GM12878 (cell line): Measurements from ENCODE around the gene TOE1. TPM values are rescaled to one million over a fixed set of nuclear protein-coding genes. Genes with fewer than 3 reads are reported as not detected.

Experiments
- ATAC-seq: fragments of 200-7000 bp; cut with Tn5 transposase; 3 replicates; pipeline ENCODE4 v1.9.1; 2020; ENCODE audit warnings: mild to moderate bottlenecking, moderate library complexity
- BruUV-seq: library from RNA; stranded (reverse); fragments of 400-500 nt; replicated peaks from 2 replicates; lab custom pipeline; 2021; lab: Mats Ljungman, UMichigan
- CTCF ChIA-PET: fragments of 300-600 bp; sonication (Branson Sonifier 250); formaldehyde crosslinking; extraction: SDS; loops from one replicate; lab custom pipeline; 2021; ENCODE audit warnings: inconsistent platforms; lab: Yijun Ruan, JAX
- POLR2A ChIA-PET: fragments of 350-600 bp; formaldehyde crosslinking; extraction: SDS; loops from one replicate; lab custom pipeline; 2021; ENCODE audit warnings: inconsistent platforms; lab: Charles Lee
- RAD21 ChIA-PET: fragments of 300-600 bp; sonication (Branson Sonifier 250); formaldehyde crosslinking; loops from one replicate; lab custom pipeline; 2023; ENCODE audit warnings: antibody characterized with exemption; ENCODE audit not compliant: unreplicated experiment; lab: Charles Lee
- SMC1A ChIA-PET: fragments of 300-600 bp; sonication (Branson Sonifier 250); formaldehyde crosslinking; loops from one replicate; lab custom pipeline; 2023; ENCODE audit not compliant: unreplicated experiment, uncharacterized antibody; lab: Charles Lee
- DNase-seq: peaks from one replicate; pipeline ENCODE4 v3.0.0-alpha.2; 2011; ENCODE audit warnings: low read depth, low spot score
- FAIRE-seq: peaks from 3 replicates; lab custom pipeline; 2011; peaks lifted over from hg19 to GRCh38; lab: Jason Lieb, UNC
- H2AFZ ChIP-seq: 2 replicates; pipeline ENCODE4 v1.6.0; 2011; ENCODE audit warnings: low read depth, low read length, control low read depth; ENCODE audit not compliant: control insufficient read depth
- H3K27ac ChIP-seq: 2 replicates; pipeline ENCODE4 v1.5.1; 2011; ENCODE audit warnings: control low read depth; ENCODE audit not compliant: control insufficient read depth, insufficient read depth
- H3K27me3 ChIP-seq, 2 experiments: replicated peaks in 1 of 2; 2 replicates each; pipeline versions ENCODE4 v1.6.0 to v1.6.1; 2011; ENCODE audit warnings: low read length in 1 of 2; ENCODE audit not compliant: control insufficient read depth in 2 of 2, insufficient read depth in 2 of 2
- H3K36me3 ChIP-seq, 2 experiments: 2 replicates each; pipeline ENCODE4 v1.5.1; 2011; ENCODE audit warnings: low read length in 1 of 2; ENCODE audit not compliant: control insufficient read depth in 2 of 2, insufficient read depth in 2 of 2
- H3K4me1 ChIP-seq: 2 replicates; pipeline ENCODE4 v1.6.1; 2011; ENCODE audit warnings: mild to moderate bottlenecking, low read length, moderate library complexity, mixed read lengths; ENCODE audit not compliant: control insufficient read depth, insufficient read depth
- H3K4me2 ChIP-seq: 2 replicates; pipeline ENCODE4 v1.6.0; 2011; ENCODE audit warnings: control low read depth; ENCODE audit not compliant: control insufficient read depth, insufficient read depth
- H3K4me3 ChIP-seq: fragments of 200-600 bp; sonication (generic); 2 replicates; pipeline ENCODE4 v1.5.1; 2016
- H3K79me2 ChIP-seq: 2 replicates; pipeline ENCODE4 v1.6.0; 2011; ENCODE audit warnings: low read length; ENCODE audit not compliant: control insufficient read depth, insufficient read depth
- H3K9ac ChIP-seq: 2 replicates; pipeline ENCODE4 v1.8.0; 2011; ENCODE audit warnings: low read length, control low read depth, mixed read lengths; ENCODE audit not compliant: control insufficient read depth, insufficient read depth
- H3K9me3 ChIP-seq: replicated peaks from 3 replicates; pipeline ENCODE4 v1.5.1; 2011; ENCODE audit warnings: mild to moderate bottlenecking, low read length; ENCODE audit not compliant: control insufficient read depth, insufficient read depth
- H4K20me1 ChIP-seq: 2 replicates; pipeline ENCODE4 v1.6.0; 2011; ENCODE audit not compliant: control insufficient read depth, insufficient read depth
- ATF7 ChIP-seq: fragments of 450-650 bp; IDR thresholded peaks from 2 replicates; pipeline ENCODE4 v1.6.1; 2016; ENCODE audit warnings: low read depth, mild to moderate bottlenecking
- BACH1 ChIP-seq: fragments of 450-650 bp; IDR thresholded peaks from 2 replicates; pipeline ENCODE4 v1.6.1; 2017; ENCODE audit warnings: mild to moderate bottlenecking, borderline replicate concordance
- DPF2 ChIP-seq: fragments of 450-650 bp; IDR thresholded peaks from 2 replicates; pipeline ENCODE4 v1.6.1; 2017; ENCODE audit warnings: mild to moderate bottlenecking
- E2F8 ChIP-seq: fragments of 450-650 bp; IDR thresholded peaks from 2 replicates; pipeline ENCODE4 v1.6.1; 2018; ENCODE audit warnings: mild to moderate bottlenecking, low read depth, moderate library complexity; ENCODE audit not compliant: partially characterized antibody
- EED ChIP-seq: sonication (generic); IDR thresholded peaks from 2 replicates; pipeline ENCODE4 v1.6.1; 2016; ENCODE audit warnings: antibody characterized with exemption, low read depth
- FOS ChIP-seq: IDR thresholded peaks from 3 replicates; pipeline ENCODE4 v1.6.1; 2011; ENCODE audit warnings: borderline replicate concordance; ENCODE audit not compliant: insufficient read length; ENCODE audit errors: extremely low read depth
- FOXM1 ChIP-seq: IDR thresholded peaks from 2 replicates; pipeline ENCODE4 v1.6.1; 2012; ENCODE audit warnings: low read depth, mild to moderate bottlenecking, inconsistent platforms, low read length, moderate library complexity
- IKZF1 ChIP-seq: fragments of 450-650 bp; conservative IDR thresholded peaks from 2 replicates; pipeline ENCODE4 v1.6.1; 2017; ENCODE audit warnings: antibody characterized with exemption, mild to moderate bottlenecking
- KLF5 ChIP-seq: fragments of 450-650 bp; IDR thresholded peaks from 2 replicates; pipeline ENCODE4 v1.6.1; 2014; ENCODE audit warnings: mild to moderate bottlenecking; ENCODE audit not compliant: partially characterized antibody
- PML ChIP-seq: IDR thresholded peaks from 2 replicates; pipeline ENCODE4 v1.6.1; 2012; ENCODE audit warnings: low read length, inconsistent platforms
- RUNX3 ChIP-seq: IDR thresholded peaks from 2 replicates; pipeline ENCODE4 v1.6.1; 2012; ENCODE audit warnings: low read length, inconsistent platforms
- ZBED1 ChIP-seq: IDR thresholded peaks from 2 replicates; pipeline ENCODE4 v1.6.1; 2016; ENCODE audit warnings: borderline replicate concordance
- ZNF207 ChIP-seq: fragments of 450-650 bp; IDR thresholded peaks from 2 replicates; pipeline ENCODE4 v1.6.1; 2014; ENCODE audit warnings: antibody characterized with exemption, mild to moderate bottlenecking, borderline replicate concordance
- ZSCAN29 ChIP-seq: fragments of 450-650 bp; IDR thresholded peaks from 2 replicates; pipeline ENCODE4 v1.6.1; 2017; ENCODE audit warnings: mild to moderate bottlenecking, moderate library complexity
- WGBS: methylation state at CpG from one replicate; pipeline ENCODE4 v1.1.6; 2016; ENCODE audit warnings: low lambda C conversion rate; ENCODE audit not compliant: insufficient replicate concordance, insufficient coverage; ENCODE audit errors: missing lambda C conversion rate; 5-methylcytosine and 5-hydroxymethylcytosine counted together
- in situ Hi-C: fragments of 300-500 bp; cut with MboI; formaldehyde crosslinking; loops from 9 replicates; pipeline ENCODE4 v1.14.3; 2018; ENCODE audit warnings: mixed read lengths
- intact Hi-C: fragments of 100-400 bp; cut with micrococcal nuclease; formaldehyde crosslinking; loops from one replicate; pipeline ENCODE4 v1.14.2; 2022; ENCODE audit not compliant: unreplicated experiment
- polyA plus RNA-seq, 11 experiments: library from polyadenylated mRNA; depleted of rRNA in 4 of 11; unstranded in 6 of 11; stranded (reverse) in 5 of 11; fragments of >200 nt; fragmentation: Nextera tagmentation in 4 of 11; fragmentation: Illumina TruSeq in 1 of 11; extraction: Ambion mirVana in 4 of 11; extraction: Trizol in 1 of 11; gene quantifications; 1 replicate in 1 of 11; 2 replicates in 10 of 11; pipeline versions ENCODE4 v1.2.1 to v1.2.3, GENCODE V29; 2011 to 2016; ENCODE audit warnings: inconsistent platforms in 2 of 11, missing spikeins in 2 of 11, low read depth in 1 of 11
- total RNA-seq, 4 experiments: library from RNA; depleted of rRNA in 3 of 4; stranded (reverse); fragments of >200 nt in 3 of 4; fragmentation: Illumina TruSeq in 1 of 4; extraction: Trizol in 1 of 4; gene quantifications; 2 replicates each; pipeline versions ENCODE4 v1.2.1 to v1.2.3, GENCODE V29; 2013 to 2021
- TF ChIP-seq, protein P1 (sequence below), 3 experiments: IDR thresholded peaks in 2 of 3; conservative IDR thresholded peaks in 1 of 3; 2 replicates each; pipeline ENCODE4 v1.5.1; 2011; ENCODE audit warnings: low read depth in 3 of 3, low read length in 3 of 3, mild to moderate bottlenecking in 3 of 3, control low read depth in 2 of 3, moderate library complexity in 2 of 3, inconsistent platforms in 1 of 3, mixed read lengths in 1 of 3; ENCODE audit not compliant: control insufficient read depth in 2 of 3, insufficient read depth in 1 of 3; ENCODE audit errors: extremely low read depth in 1 of 3

The TOE1 gene
- total and polyA plus RNA-seq, 10 of the 15 experiments (the other 5 are each of a cell fraction or from before 2014, with no cell fraction given): 22.7 to 38.0 (median 33.3) TPM

DNA sequence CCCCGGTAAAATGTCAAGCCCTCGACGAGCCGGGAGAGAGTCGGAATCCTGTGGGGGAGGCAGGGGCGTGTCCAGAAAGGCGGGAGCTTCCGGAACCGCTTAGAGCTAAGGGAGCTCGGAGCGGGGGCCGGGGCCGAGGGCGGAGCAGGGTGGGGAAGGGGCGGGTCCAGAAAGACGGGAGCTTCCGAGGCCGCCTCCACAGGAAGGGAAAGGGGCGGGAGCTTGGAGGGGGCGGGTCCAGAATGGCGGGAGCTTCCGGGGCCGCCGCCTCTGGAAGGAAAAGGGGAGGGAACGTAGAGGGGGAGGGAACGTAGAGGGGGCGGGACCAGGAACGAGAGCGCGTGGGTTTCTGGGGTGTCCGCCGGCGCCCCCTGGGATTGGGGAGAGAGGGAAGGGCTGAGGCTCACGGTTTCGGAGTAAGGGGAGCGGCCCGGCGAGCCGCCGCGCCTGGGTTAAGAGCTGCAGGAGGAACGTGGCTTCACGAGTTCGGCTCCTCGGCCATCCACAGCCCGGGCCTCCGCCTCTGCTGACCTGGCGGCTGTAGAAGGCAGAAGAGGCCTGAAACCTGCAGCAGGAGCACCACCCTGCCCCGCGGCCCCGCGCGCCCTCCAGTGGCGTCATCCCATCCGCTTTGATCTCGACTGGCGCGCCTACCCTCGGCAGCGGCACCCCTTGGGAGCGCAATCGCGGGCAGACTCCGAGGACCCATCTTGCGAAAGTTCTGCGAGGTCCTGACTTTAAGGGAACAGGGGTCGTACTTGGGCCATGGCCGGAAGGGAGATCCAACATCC, 36.3 kb upstream of the TOE1 start (continued):
- TF ChIP-seq, protein P1, sequence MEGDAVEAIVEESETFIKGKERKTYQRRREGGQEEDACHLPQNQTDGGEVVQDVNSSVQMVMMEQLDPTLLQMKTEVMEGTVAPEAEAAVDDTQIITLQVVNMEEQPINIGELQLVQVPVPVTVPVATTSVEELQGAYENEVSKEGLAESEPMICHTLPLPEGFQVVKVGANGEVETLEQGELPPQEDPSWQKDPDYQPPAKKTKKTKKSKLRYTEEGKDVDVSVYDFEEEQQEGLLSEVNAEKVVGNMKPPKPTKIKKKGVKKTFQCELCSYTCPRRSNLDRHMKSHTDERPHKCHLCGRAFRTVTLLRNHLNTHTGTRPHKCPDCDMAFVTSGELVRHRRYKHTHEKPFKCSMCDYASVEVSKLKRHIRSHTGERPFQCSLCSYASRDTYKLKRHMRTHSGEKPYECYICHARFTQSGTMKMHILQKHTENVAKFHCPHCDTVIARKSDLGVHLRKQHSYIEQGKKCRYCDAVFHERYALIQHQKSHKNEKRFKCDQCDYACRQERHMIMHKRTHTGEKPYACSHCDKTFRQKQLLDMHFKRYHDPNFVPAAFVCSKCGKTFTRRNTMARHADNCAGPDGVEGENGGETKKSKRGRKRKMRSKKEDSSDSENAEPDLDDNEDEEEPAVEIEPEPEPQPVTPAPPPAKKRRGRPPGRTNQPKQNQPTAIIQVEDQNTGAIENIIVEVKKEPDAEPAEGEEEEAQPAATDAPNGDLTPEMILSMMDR (IDR thresholded peaks at IDR 0.05 in 2 of 3, conservative IDR thresholded peaks at IDR 0.05 in 1 of 3; ENCODE audit: control insufficient read depth in 2 of 3, extremely low read depth in 1 of 3, insufficient read depth in 1 of 3, low read depth in 3 of 3, low read length in 3 of 3): peak; percentile 65 to 75 (median 68)
- peak; percentile 80 for TF ChIP-seq ATF7

- SMC1A ChIA-PET: interaction anchor here (0.6 to 7.3 kb wide), 11 partner anchors 10 to 485 kb away, joined by 3 to 88 read pairs (median 3); partner anchors contain the start of genes CCDC163, HPDL, MMACHC and MUTYH
- H3K27me3 ChIP-seq: no peaks in the 10 kb centered on the region
- peaks cover 7% of the 10 kb centered on the region for H3K79me2 ChIP-seq
- no peaks in the 10 kb centered on the region for H4K20me1 ChIP-seq
- H2AFZ ChIP-seq: peak overlapping the region; percentile 95
- in situ Hi-C loops (loop anchor here (5.0 kb wide), 3 partner anchors 292 to 587 kb away; partner anchors contain the start of genes HECTD3 and UROD), intact Hi-C loops (loop anchor here (1.0 to 5.0 kb wide), 5 partner anchors 22 to 577 kb away; partner anchors contain the start of genes HPDL, MUTYH and TOE1)
- ATAC-seq: peak; percentile 31
- no peaks in the 10 kb centered on the region for H3K9me3 ChIP-seq
- POLR2A ChIA-PET: interaction anchor here (0.5 to 6.4 kb wide), 12 partner anchors 21 to 871 kb away, joined by 3 to 98 read pairs (median 4); partner anchors contain the start of genes BTBD19, MUTYH and TOE1
- WGBS: under 1% methylated on average over 13 of the region's 15 CpGs
- peak overlapping the region; percentile 91 for H3K9ac ChIP-seq
- H3K4me1 ChIP-seq: peaks cover 18% of the 10 kb centered on the region
- peak overlapping the region; percentile 90 for H3K4me3 ChIP-seq
- no peaks in the 10 kb centered on the region for H3K36me3 ChIP-seq
- peak overlapping the region; percentile 95 for H3K27ac ChIP-seq
- CTCF ChIA-PET: interaction anchor here (0.8 to 10.7 kb wide), 13 partner anchors 10 to 575 kb away, joined by 3 to 167 read pairs (median 5); partner anchors contain the start of genes HECTD3, MUTYH, TESK2 and TOE1
- H3K4me2 ChIP-seq: peak overlapping the region; percentile 87
- FAIRE-seq: no peak
- RAD21 ChIA-PET: interaction anchor here (0.8 to 10.1 kb wide), 13 partner anchors 20 to 575 kb away, joined by 3 to 313 read pairs (median 6); partner anchors contain the start of genes CCDC163, HECTD3, HPDL and MMACHC
- no TSS peak for BruUV-seq
- DNase-seq: no peak
- 0 out of 2 replicates have a peak, but pooled peaks have one; percentile 12 for TF ChIP-seq BACH1
- TF ChIP-seq PML: peak; percentile 57; the same call in 1 of the 2 replicates
- no peak for TF ChIP-seq KLF5
- peak; percentile 72; the same call in 1 of the 2 replicates for TF ChIP-seq DPF2
- TF ChIP-seq IKZF1: peak; percentile 73
- TF ChIP-seq ZNF207: 0 out of 2 replicates have a peak, but pooled peaks have one; percentile 8
- TF ChIP-seq FOXM1: 0 out of 2 replicates have a peak, but pooled peaks have one; percentile 8
- TF ChIP-seq FOS: no peak
- no peak for TF ChIP-seq E2F8
- no peak for TF ChIP-seq ZBED1
- TF ChIP-seq ZSCAN29: 0 out of 2 replicates have a peak, but pooled peaks have one; percentile 3
- peak; percentile 44; the same call in 1 of the 2 replicates for TF ChIP-seq EED
- TF ChIP-seq RUNX3: peak; percentile 14; the same call in 1 of the 2 replicates
These were observed 35.5 kb upstream of the TOE1 start for GRCh38 chr1:45304311-45305081.
